Cerebellar nuclear complex (tissue), 1 donor: ENCODE data around the gene FOXP1.

Source experiments
- DNase-seq, 2 experiments: peaks; one replicate each; lab custom pipeline; 2025; lab: John Stamatoyannopoulos, UW

The FOXP1 gene

GRCh38 chr3:71097557-71097956 is 486.0 kb downstream of the FOXP1 start:
- DNase-seq: no peak

GRCh38 chr3:71095511-71096291 is 487.8 kb downstream of the FOXP1 start:
- no peak for DNase-seq

GRCh38 chr3:71094658-71095209 is 488.8 kb downstream of the FOXP1 start:
- no peak for DNase-seq

- no peak for DNase-seq
Observed at GRCh38 chr3:71092665-71093064, 490.9 kb downstream of the FOXP1 start.

GRCh38 chr3:71090207-71090606 is 493.3 kb downstream of the FOXP1 start:
- no peak for DNase-seq

- no peak for DNase-seq
Observed at GRCh38 chr3:71089271-71089847, 494.2 kb downstream of the FOXP1 start.

GRCh38 chr3:71088742-71089141 is 494.8 kb downstream of the FOXP1 start:
- DNase-seq: no peak

- DNase-seq: no peak
Observed at GRCh38 chr3:71088019-71088708, 495.4 kb downstream of the FOXP1 start.

- DNase-seq: no peak
Observed at GRCh38 chr3:71087143-71088018, 496.1 kb downstream of the FOXP1 start.

GRCh38 chr3:71086777-71087142 is 496.8 kb downstream of the FOXP1 start:
- no peak for DNase-seq

- DNase-seq: no peak
Observed at GRCh38 chr3:71083726-71084131, 499.8 kb downstream of the FOXP1 start.

- DNase-seq: no peak
Observed at GRCh38 chr3:71082833-71083232, 500.7 kb downstream of the FOXP1 start.

- DNase-seq: no peak
Observed at GRCh38 chr3:71080517-71081083, 502.9 kb downstream of the FOXP1 start.

GRCh38 chr3:71078723-71079525 is 504.6 kb downstream of the FOXP1 start:
- DNase-seq: no peak

- no peak for DNase-seq
Observed at GRCh38 chr3:71078199-71078598, 505.3 kb downstream of the FOXP1 start.

GRCh38 chr3:71077070-71077469 is 506.5 kb downstream of the FOXP1 start:
- DNase-seq: no peak

GRCh38 chr3:71076361-71077002 is 507.0 kb downstream of the FOXP1 start:
- no peak for DNase-seq

GRCh38 chr3:71075494-71075893 is 508.0 kb downstream of the FOXP1 start:
- no peak for DNase-seq

- DNase-seq: no peak
Observed at GRCh38 chr3:71074423-71074822, 509.1 kb downstream of the FOXP1 start.

- DNase-seq: no peak
Observed at GRCh38 chr3:71072986-71073385, 510.5 kb downstream of the FOXP1 start.
